Myocyte (in vitro differentiated cells): ENCODE results near the gene ARID5A. TPM values are rescaled to one million over a fixed set of nuclear protein-coding genes. Genes with fewer than 3 reads are reported as not detected.

Source experiments
- DNase-seq: peaks from one replicate; pipeline ENCODE4 v3.0.0-alpha.2; 2012; ENCODE audit warnings: low read depth
- total RNA-seq: library from RNA; depleted of rRNA; stranded (reverse); fragments of >200 nt; gene quantifications from 2 replicates; pipeline ENCODE4 v1.2.3, GENCODE V29; 2014

Gene ARID5A
- total RNA-seq, 1 donor from 2014 or later = 73.8 TPM

GRCh38 chr2:96538487-96539214 lies 2.1 kb downstream of the ARID5A start:
- DNase-seq = no peak

GRCh38 chr2:96539215-96539920 lies 2.8 kb downstream of the ARID5A start:
- no peak for DNase-seq

GRCh38 chr2:96540136-96540535 lies 3.6 kb downstream of the ARID5A start:
- DNase-seq = no peak

GRCh38 chr2:96541398-96542152 lies 5.0 kb downstream of the ARID5A start:
- DNase-seq = no peak

GRCh38 chr2:96542357-96542977 lies 5.9 kb downstream of the ARID5A start:
- no peak for DNase-seq

GRCh38 chr2:96546321-96546720 lies 9.8 kb downstream of the ARID5A start:
- no peak for DNase-seq

GRCh38 chr2:96546797-96547196 lies 10.2 kb downstream of the ARID5A start:
- DNase-seq = no peak

- no peak for DNase-seq
These were observed 10.7 kb downstream of the ARID5A start for GRCh38 chr2:96547203-96547641.

GRCh38 chr2:96547731-96548171 lies 11.2 kb downstream of the ARID5A start:
- DNase-seq = no peak

GRCh38 chr2:96548558-96549465 lies 12.3 kb downstream of the ARID5A start:
- DNase-seq = no peak

GRCh38 chr2:96549466-96549785 lies 12.9 kb downstream of the ARID5A start:
- DNase-seq = no peak

GRCh38 chr2:96549967-96550786 lies 13.6 kb downstream of the ARID5A start:
- no peak for DNase-seq

- no peak for DNase-seq
These were observed 14.4 kb downstream of the ARID5A start for GRCh38 chr2:96550787-96551604.

GRCh38 chr2:96551605-96552314 lies 15.2 kb downstream of the ARID5A start:
- DNase-seq = no peak

- no peak for DNase-seq
These were observed 16.0 kb downstream of the ARID5A start for GRCh38 chr2:96552315-96553175.

- DNase-seq = no peak
These were observed 16.8 kb downstream of the ARID5A start for GRCh38 chr2:96553176-96553956.
